GM12892 (cell line): ENCODE results near the gene OSBP2.

Source experiments
- POLR2A ChIP-seq: IDR thresholded peaks from 2 replicates; pipeline ENCODE4 v1.6.1; 2011; ENCODE audit warnings: low read depth, low read length, control low read depth
- POLR2AphosphoS5 ChIP-seq: IDR thresholded peaks from 2 replicates; pipeline ENCODE4 v1.6.1; 2011; ENCODE audit warnings: low read depth, low read length, control low read depth
- TAF1 ChIP-seq: IDR thresholded peaks from 2 replicates; pipeline ENCODE4 v1.6.1; 2011; ENCODE audit warnings: low read depth, mild to moderate bottlenecking, control low read depth, low read length, borderline replicate concordance

GRCh38 chr22:30944986-30945385 is 250.3 kb downstream of the OSBP2 start:
- TF ChIP-seq POLR2AphosphoS5, result no peak
- TF ChIP-seq POLR2A, result no peak
- TF ChIP-seq TAF1, result no peak
